K562 (cell line): ENCODE data around the gene RNF44. TPM values are rescaled to one million over a fixed set of nuclear protein-coding genes. Genes with fewer than 3 reads are reported as not detected.

Experiments used
- ATAC-seq: fragments of 200-7000 bp; cut with Tn5 transposase; 3 replicates; pipeline ENCODE4 v1.9.1; 2020; ENCODE audit warnings: moderate library complexity
- BruUV-seq: library from RNA; stranded (reverse); fragments of 400-500 nt; replicated peaks from 2 replicates; lab custom pipeline; 2021; lab: Mats Ljungman, UMichigan
- CTCF ChIA-PET: fragments of 300-600 bp; formaldehyde crosslinking; extraction: SDS; loops from one replicate; lab custom pipeline; 2021; ENCODE audit warnings: low intra/inter-chr PET ratio; lab: Yijun Ruan, JAX
- POLR2A ChIA-PET: fragments of 300-600, 350-650 bp; sonication (Branson Sonifier 250); formaldehyde crosslinking; extraction: SDS; loops from one replicate; lab custom pipeline; 2021; ENCODE audit warnings: antibody characterized with exemption, inconsistent platforms; lab: Yijun Ruan, JAX
- DNase-seq, 4 experiments: peaks; one replicate each; pipeline versions ENCODE4 v3.0.0 to v3.0.0-alpha.2; 2011 to 2018; ENCODE audit warnings: low spot score in 3 of 4, mixed read lengths in 3 of 4; ENCODE audit errors: extremely low read depth in 1 of 4
- FAIRE-seq: peaks from 2 replicates; lab custom pipeline; 2011; peaks lifted over from hg19 to GRCh38; lab: Jason Lieb, UNC
- H2AFZ ChIP-seq: 2 replicates; pipeline ENCODE4 v1.6.0; 2011; ENCODE audit warnings: low read depth, low read length, control low read depth, inconsistent platforms
- H3K27ac ChIP-seq: fragments of 200-600 bp; 3 replicates; pipeline ENCODE4 v1.8.0; 2011; ENCODE audit warnings: low read depth, mild to moderate bottlenecking, control low read depth, inconsistent platforms, low read length, moderate library complexity, mixed read lengths; ENCODE audit errors: extremely low read depth
- H3K27me3 ChIP-seq, 2 experiments: fragments of 300-600 bp in 1 of 2; 2 replicates in 1 of 2; 3 replicates in 1 of 2; pipeline versions ENCODE4 v1.6.0 to v1.8.0; 2011; ENCODE audit warnings: inconsistent platforms in 2 of 2, low read length in 2 of 2, mild to moderate bottlenecking in 1 of 2, mixed read lengths in 1 of 2, moderate library complexity in 1 of 2; ENCODE audit not compliant: control insufficient read depth in 2 of 2, insufficient read depth in 2 of 2
- H3K36me3 ChIP-seq: fragments of 300-600 bp; 3 replicates; pipeline ENCODE4 v1.8.0; 2011; ENCODE audit warnings: mild to moderate bottlenecking, low read length, inconsistent platforms; ENCODE audit not compliant: control insufficient read depth, insufficient read depth
- H3K4me1 ChIP-seq, 2 experiments: fragments of 200-600 bp in 1 of 2; replicated peaks in 1 of 2; 2 replicates in 1 of 2; 3 replicates in 1 of 2; pipeline versions ENCODE4 v1.5.1 to v1.8.0; 2011; ENCODE audit warnings: inconsistent platforms in 2 of 2, low read length in 2 of 2, mild to moderate bottlenecking in 1 of 2, mixed read lengths in 1 of 2, moderate library complexity in 1 of 2; ENCODE audit not compliant: control insufficient read depth in 2 of 2, insufficient read depth in 2 of 2
- H3K4me2 ChIP-seq: 2 replicates; pipeline ENCODE4 v1.6.1; 2011; ENCODE audit warnings: low read length, control low read depth, inconsistent platforms, mixed read lengths; ENCODE audit not compliant: insufficient read depth
- H3K4me3 ChIP-seq: fragments of 200-600 bp; sonication (generic), shearing (Covaris generic); 2 replicates; pipeline ENCODE4 v1.5.1; 2016; ENCODE audit warnings: control low read depth, inconsistent platforms
- H3K79me2 ChIP-seq: fragments of 200-600 bp; 3 replicates; pipeline ENCODE4 v1.8.0; 2011; ENCODE audit warnings: low read length, inconsistent platforms; ENCODE audit not compliant: control insufficient read depth, insufficient read depth
- H3K9ac ChIP-seq, 2 experiments: 2 replicates each; pipeline versions ENCODE4 v1.6.0 to v1.6.1; 2011; ENCODE audit warnings: low read depth in 2 of 2, low read length in 2 of 2, control low read depth in 1 of 2, inconsistent platforms in 1 of 2, mild to moderate bottlenecking in 1 of 2, mixed read lengths in 1 of 2; ENCODE audit not compliant: insufficient read depth in 1 of 2
- H3K9me1 ChIP-seq: one replicate; pipeline ENCODE4 v1.6.0; 2011; ENCODE audit warnings: inconsistent platforms, mild to moderate bottlenecking, low read length, moderate library complexity; ENCODE audit not compliant: control insufficient read depth, insufficient read depth
- H3K9me3 ChIP-seq: replicated peaks from 2 replicates; pipeline ENCODE4 v1.5.1; 2011; ENCODE audit warnings: low read depth, low read length, inconsistent platforms; ENCODE audit not compliant: control insufficient read depth, insufficient read depth
- H4K20me1 ChIP-seq: replicated peaks from 2 replicates; pipeline ENCODE4 v1.6.1; 2011; ENCODE audit warnings: low read length, inconsistent platforms, mixed read lengths; ENCODE audit not compliant: control insufficient read depth, insufficient read depth
- ATF2 ChIP-seq: sonication (generic); formaldehyde crosslinking; IDR thresholded peaks from 2 replicates; pipeline ENCODE4 v1.8.1; 2022; ENCODE audit warnings: missing genetic modification reagents
- BCOR ChIP-seq: fragments of 450-650 bp; IDR thresholded peaks from 2 replicates; pipeline ENCODE4 v1.6.1; 2016
- CAMTA2 ChIP-seq: fragments of 250-450 bp; sonication (Bioruptor Pico); conservative IDR thresholded peaks from 2 replicates; pipeline ENCODE4 v1.5.1; 2022
- CBFA2T2 ChIP-seq: fragments of 450-650 bp; conservative IDR thresholded peaks from 2 replicates; pipeline ENCODE4 v1.6.1; 2017; ENCODE audit warnings: mild to moderate bottlenecking
- CEBPZ ChIP-seq: fragments of 150-350 bp; IDR thresholded peaks from 2 replicates; pipeline ENCODE4 v1.6.1; 2014; ENCODE audit warnings: low read depth, mild to moderate bottlenecking, low read length, borderline replicate concordance
- ESRRA ChIP-seq: fragments of 450-650 bp; IDR thresholded peaks from 2 replicates; pipeline ENCODE4 v1.6.1; 2014; ENCODE audit warnings: low read depth, mild to moderate bottlenecking, moderate library complexity, borderline replicate concordance
- ILF3 ChIP-seq: fragments of 450-650 bp; IDR thresholded peaks from 2 replicates; pipeline ENCODE4 v1.6.1; 2018; ENCODE audit warnings: antibody characterized with exemption, mild to moderate bottlenecking, moderate library complexity, borderline replicate concordance
- NFATC3 ChIP-seq: fragments of 450-650 bp; IDR thresholded peaks from 2 replicates; pipeline ENCODE4 v1.6.1; 2017; ENCODE audit warnings: mild to moderate bottlenecking
- PKNOX1 ChIP-seq: fragments of 450-650 bp; IDR thresholded peaks from 2 replicates; pipeline ENCODE4 v1.6.1; 2016
- POLR2AphosphoS2 ChIP-seq: IDR thresholded peaks from 2 replicates; pipeline ENCODE4 v1.6.1; 2012; ENCODE audit warnings: low read length, improper control_type of control experiment
- PTRF ChIP-seq: fragments of 450-650 bp; IDR thresholded peaks from 2 replicates; pipeline ENCODE4 v1.6.1; 2016; ENCODE audit warnings: mild to moderate bottlenecking, missing genetic modification characterization, missing compliant biosample characterization
- RBM25 ChIP-seq: fragments of 200-400 bp; formaldehyde crosslinking; IDR thresholded peaks from 2 replicates; pipeline ENCODE4 v1.6.1; 2018; ENCODE audit warnings: low read length, low read depth, moderate library complexity; ENCODE audit not compliant: severe bottlenecking
- RFX1 ChIP-seq: fragments of 450-650 bp; IDR thresholded peaks from 2 replicates; pipeline ENCODE4 v1.6.1; 2016; ENCODE audit warnings: mild to moderate bottlenecking, moderate library complexity
- SAFB ChIP-seq: fragments of 200-400 bp; formaldehyde crosslinking; IDR thresholded peaks from 2 replicates; pipeline ENCODE4 v1.6.1; 2017; ENCODE audit warnings: low read depth, low read length, borderline replicate concordance
- SRSF1 ChIP-seq: fragments of 200-400 bp; formaldehyde crosslinking; IDR thresholded peaks from 2 replicates; pipeline ENCODE4 v1.6.1; 2017; ENCODE audit warnings: mild to moderate bottlenecking, low read depth, low read length, moderate library complexity
- ZNF175 ChIP-seq: fragments of 200-800 bp; sonication (Bioruptor generic); IDR thresholded peaks from 2 replicates; pipeline ENCODE4 v1.6.1; 2016; ENCODE audit warnings: low read depth, mild to moderate bottlenecking, missing genetic modification characterization, missing compliant biosample characterization
- ZNF644 ChIP-seq: fragments of 200-800 bp; sonication (Bioruptor generic); IDR thresholded peaks from 2 replicates; pipeline ENCODE4 v1.6.1; 2016; ENCODE audit warnings: low read depth, missing genetic modification characterization, missing compliant biosample characterization
- ZSCAN32 ChIP-seq: fragments of 450-650 bp; formaldehyde crosslinking; IDR thresholded peaks from 2 replicates; pipeline ENCODE4 v1.4.0; 2020; ENCODE audit warnings: mild to moderate bottlenecking, moderate library complexity
- WGBS: fragments of 100-300 bp; shearing (Covaris generic); methylation state at CpG from one replicate; pipeline ENCODE4 v1.1.6; 2016; ENCODE audit warnings: low coverage, mixed read lengths; ENCODE audit not compliant: insufficient coverage; ENCODE audit errors: missing lambda C conversion rate; 5-methylcytosine and 5-hydroxymethylcytosine counted together
- in situ Hi-C: fragments of 300-500 bp; cut with MboI; formaldehyde crosslinking; loops from 4 replicates; pipeline ENCODE4 v1.15.0; 2018; ENCODE audit warnings: inconsistent platforms, mixed read lengths
- intact Hi-C: fragments of 100-400 bp; cut with micrococcal nuclease; formaldehyde crosslinking; loops from 2 replicates; pipeline ENCODE4 v1.14.2; 2022
- polyA plus RNA-seq, 8 experiments: library from polyadenylated mRNA; depleted of rRNA in 4 of 8; stranded (reverse) in 5 of 8; unstranded in 3 of 8; fragments of >200 nt; fragmentation: Nextera tagmentation in 2 of 8; fragmentation: Illumina TruSeq in 1 of 8; extraction: Ambion mirVana in 2 of 8; extraction: Trizol in 1 of 8; gene quantifications; 2 replicates each; pipeline versions ENCODE4 v1.2.1 to v1.2.3, GENCODE V29; 2011 to 2014; ENCODE audit warnings: inconsistent platforms in 1 of 8, missing spikeins in 1 of 8
- total RNA-seq, 7 experiments: library from RNA; depleted of rRNA in 6 of 7; stranded (reverse); fragments of >200 nt in 6 of 7; fragmentation: Illumina TruSeq in 2 of 7; extraction: Trizol in 2 of 7; gene quantifications; 2 replicates each; pipeline versions ENCODE4 v1.2.1 to v1.2.3, GENCODE V29; 2011 to 2021; ENCODE audit warnings: low replicate concordance in 1 of 7
- TF ChIP-seq, protein P1 (sequence below): sonication (generic); formaldehyde crosslinking; IDR thresholded peaks from 2 replicates; pipeline ENCODE4 v1.9.0; 2022; ENCODE audit warnings: mild to moderate bottlenecking, missing genetic modification reagents

The RNF44 gene
- total and polyA plus RNA-seq, 9 of the 15 experiments (the other 6 are each of a cell fraction or from before 2014, with no cell fraction given): 1.6 to 82.6 (median 7.4) TPM

GRCh38 chr5:176583076-176583475 lies 45.9 kb upstream of the RNF44 start:
- Histone ChIP-seq H3K4me2 (no peak overlapping the region), H3K9me1 (no peaks in the 10 kb centered on the region), H2AFZ (no peak overlapping the region), H3K79me2 (no peaks in the 10 kb centered on the region), H3K4me3 (no peak overlapping the region), H3K27ac (no peak overlapping the region), H3K4me1 (peaks cover 0 to 16% of the 10 kb centered on the region in 2 experiments; a peak in 3 of 5 replicates), H3K9me3 (peaks cover 11% of the 10 kb centered on the region), H3K36me3 (no peaks in the 10 kb centered on the region), H3K27me3 (peaks cover 9 to 43% of the 10 kb centered on the region in 2 experiments; a peak in 4 of 5 replicates), H4K20me1 (no peaks in the 10 kb centered on the region), H3K9ac (no peak overlapping the region)
- no TSS peak for BruUV-seq
- FAIRE-seq (no peak), ATAC-seq (no peak), DNase-seq (no peak)
- WGBS: 7% methylated on average over 4 of the region's 4 CpGs
- ChIA-PET POLR2A (no interaction called here), CTCF (no interaction called here)
- intact Hi-C loops (no loop called here), in situ Hi-C loops (loop anchor here (25.0 kb wide), 1 partner anchor 846 kb away; no protein-coding TSS in a partner anchor)
- TF ChIP-seq CBFA2T2 (no peak), BCOR (peak; percentile 61; the same call in 1 of the 2 replicates), NFATC3 (no peak), ATF2 (no peak; the same call in 1 of the 2 replicates), CAMTA2 (CRISPR knock-in tag) (no peak), POLR2AphosphoS2 (no peak), PTRF (no peak), PKNOX1 (no peak), ZSCAN32 (CRISPR knock-in tag) (no peak), ESRRA (peak; percentile 93), RBM25 (peak; percentile 52), CEBPZ (no peak), SRSF1 (no peak), RFX1 (no peak), ILF3 (no peak), SAFB (no peak), ZNF175 (CRISPR knock-in tag) (no peak), ZNF644 (tag) (no peak)
- TF ChIP-seq, protein P1, sequence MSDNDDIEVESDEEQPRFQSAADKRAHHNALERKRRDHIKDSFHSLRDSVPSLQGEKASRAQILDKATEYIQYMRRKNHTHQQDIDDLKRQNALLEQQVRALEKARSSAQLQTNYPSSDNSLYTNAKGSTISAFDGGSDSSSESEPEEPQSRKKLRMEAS (CRISPR knock-in tag): no peak
